ENCODE measurements around the gene UCK1. TPM values are rescaled to one million over a fixed set of nuclear protein-coding genes. Genes with fewer than 3 reads are reported as not detected.

UCK1 gene
- polyA plus RNA-seq, 1 donor (not counting 4 experiments of a cell fraction or from before 2014, with no cell fraction given) = 15.4 TPM

GRCh38 chr9:131575946-131576853 lies 45.1 kb upstream of the UCK1 start:
- no peaks in the 10 kb centered on the region for H3K9me1 ChIP-seq (ENCODE audit: control insufficient read depth, extremely low read depth, insufficient read depth, low read length)
- no peak overlapping the region for H2AFZ ChIP-seq (ENCODE audit: control insufficient read depth, low read length)
- H3K27me3 ChIP-seq (ENCODE audit: control insufficient read depth, extremely low read depth, insufficient read depth, low read length) = no peaks in the 10 kb centered on the region
- dilution Hi-C loops (cut with MboI; ENCODE audit: extremely low pct_ligation_motif_present, low sequenced_read_pairs) = no loop called here
- no peaks in the 10 kb centered on the region for H3K79me2 ChIP-seq (ENCODE audit: control insufficient read depth, insufficient read depth, low read length)
- no peak overlapping the region for H3K4me3 ChIP-seq (ENCODE audit: control insufficient read depth in 2 of 3, extremely low read depth in 1 of 3, insufficient read depth in 2 of 3, low read depth in 1 of 3, low read length in 3 of 3)
- TF ChIP-seq CTCF (optimal IDR thresholded peaks at IDR 0.05 in 1 of 3, IDR thresholded peaks at IDR 0.05 in 1 of 3, conservative IDR thresholded peaks at IDR 0.05 in 1 of 3; ENCODE audit: extremely low read depth in 1 of 3, insufficient read depth in 2 of 3, low read length in 3 of 3) = no peak
- TF ChIP-seq EZH2 (IDR thresholded peaks at IDR 0.05; ENCODE audit: low read length) = no peak
- no peak overlapping the region for H3K27ac ChIP-seq (ENCODE audit: control insufficient read depth, insufficient read depth, low read length)
- no peak overlapping the region for H3K9ac ChIP-seq (ENCODE audit: control insufficient read depth, extremely low read depth, insufficient read depth, low read length)
- H3K36me3 ChIP-seq (ENCODE audit: control insufficient read depth in 2 of 2, extremely low read depth in 1 of 2, insufficient read depth in 2 of 2, low read length in 2 of 2) = peaks cover 9 to 16% of the 10 kb centered on the region in 2 experiments
- FAIRE-seq = no peak
- no peak overlapping the region for H3K4me2 ChIP-seq (ENCODE audit: control insufficient read depth, extremely low read depth, insufficient read depth, low read depth, low read length)
- no peak for DNase-seq (ENCODE audit: low read depth, low spot score)
- H4K20me1 ChIP-seq (ENCODE audit: control insufficient read depth, extremely low read depth, insufficient read depth, low read length) = no peaks in the 10 kb centered on the region
- H3K4me1 ChIP-seq (ENCODE audit: control insufficient read depth, extremely low read depth, insufficient read depth, low read length) = no peaks in the 10 kb centered on the region
- no peaks in the 10 kb centered on the region for H3K9me3 ChIP-seq (ENCODE audit: control insufficient read depth, low read depth, low read length)

GRCh38 chr9:131574730-131575640 lies 43.9 kb upstream of the UCK1 start:
- no peaks in the 10 kb centered on the region for H3K79me2 ChIP-seq (ENCODE audit: control insufficient read depth, insufficient read depth, low read length)
- FAIRE-seq (no peak), DNase-seq (ENCODE audit: low read depth, low spot score) (no peak)
- no peak overlapping the region for H3K4me3 ChIP-seq (ENCODE audit: control insufficient read depth in 2 of 3, extremely low read depth in 1 of 3, insufficient read depth in 2 of 3, low read depth in 1 of 3, low read length in 3 of 3)
- H3K4me2 ChIP-seq (ENCODE audit: control insufficient read depth, extremely low read depth, insufficient read depth, low read depth, low read length) = no peak overlapping the region
- H3K4me1 ChIP-seq (ENCODE audit: control insufficient read depth, extremely low read depth, insufficient read depth, low read length) = no peaks in the 10 kb centered on the region
- no peak overlapping the region for H3K9ac ChIP-seq (ENCODE audit: control insufficient read depth, extremely low read depth, insufficient read depth, low read length)
- no peak for TF ChIP-seq CTCF (optimal IDR thresholded peaks at IDR 0.05 in 1 of 3, IDR thresholded peaks at IDR 0.05 in 1 of 3, conservative IDR thresholded peaks at IDR 0.05 in 1 of 3; ENCODE audit: extremely low read depth in 1 of 3, insufficient read depth in 2 of 3, low read length in 3 of 3)
- TF ChIP-seq EZH2 (IDR thresholded peaks at IDR 0.05; ENCODE audit: low read length) = no peak
- no peaks in the 10 kb centered on the region for H3K27me3 ChIP-seq (ENCODE audit: control insufficient read depth, extremely low read depth, insufficient read depth, low read length)
- H3K9me1 ChIP-seq (ENCODE audit: control insufficient read depth, extremely low read depth, insufficient read depth, low read length) = no peaks in the 10 kb centered on the region
- H4K20me1 ChIP-seq (ENCODE audit: control insufficient read depth, extremely low read depth, insufficient read depth, low read length) = no peaks in the 10 kb centered on the region
- dilution Hi-C loops (cut with MboI; ENCODE audit: extremely low pct_ligation_motif_present, low sequenced_read_pairs) = no loop called here
- peaks cover 6 to 14% of the 10 kb centered on the region in 2 experiments for H3K36me3 ChIP-seq (ENCODE audit: control insufficient read depth in 2 of 2, extremely low read depth in 1 of 2, insufficient read depth in 2 of 2, low read length in 2 of 2)
- no peak overlapping the region for H3K27ac ChIP-seq (ENCODE audit: control insufficient read depth, insufficient read depth, low read length)
- no peak overlapping the region for H2AFZ ChIP-seq (ENCODE audit: control insufficient read depth, low read length)
- H3K9me3 ChIP-seq (ENCODE audit: control insufficient read depth, low read depth, low read length) = no peaks in the 10 kb centered on the region

Data from keratinocyte (primary cell).